SK-N-SH treated with all-trans-retinoic acid at 6 μM for 48 hours (cell line): ENCODE results near the gene HSF2BP.
"Not testable (repeated sequence)": the region's sequence is repeated elsewhere in the genome, so short reads cannot be mapped to it uniquely, and the experiment has no call there.

Source experiments
- ATAC-seq: fragments of 200-7000 bp; cut with Tn5 transposase; 3 replicates; pipeline ENCODE4 v1.9.1; 2020; ENCODE audit warnings: mild to moderate bottlenecking, moderate library complexity
- ARNTL ChIP-seq: fragments of 450-650 bp; formaldehyde crosslinking; IDR thresholded peaks from 2 replicates; pipeline ENCODE4 v1.5.0; 2020; ENCODE audit warnings: low read depth, mild to moderate bottlenecking, moderate library complexity, borderline replicate concordance
- BACH2 ChIP-seq: fragments of 250-450 bp; sonication (Bioruptor Pico); IDR thresholded peaks from 2 replicates; pipeline ENCODE4 v1.9.0; 2021; ENCODE audit warnings: mild to moderate bottlenecking, borderline replicate concordance
- CREB5 ChIP-seq: fragments of 250-450 bp; sonication (Bioruptor Pico); IDR thresholded peaks from 2 replicates; pipeline ENCODE4 v1.5.1; 2020; ENCODE audit warnings: low read depth, mild to moderate bottlenecking, moderate library complexity
- CSDC2 ChIP-seq: fragments of 250-450 bp; sonication (Bioruptor Pico); IDR thresholded peaks from 2 replicates; pipeline ENCODE4 v1.5.0; 2020; ENCODE audit warnings: mild to moderate bottlenecking, moderate library complexity
- ESRRG ChIP-seq: fragments of 250-450 bp; sonication (Bioruptor Pico); IDR thresholded peaks from 2 replicates; pipeline ENCODE4 v1.6.1; 2021; ENCODE audit warnings: mild to moderate bottlenecking
- GLIS3 ChIP-seq: fragments of 250-450 bp; sonication (Bioruptor Pico); IDR thresholded peaks from 2 replicates; pipeline ENCODE4 v1.5.0; 2020; ENCODE audit warnings: mild to moderate bottlenecking, moderate library complexity
- ISL1 ChIP-seq: fragments of 250-450 bp; sonication (Bioruptor Pico); IDR thresholded peaks from 2 replicates; pipeline ENCODE4 v2.1.2; 2022; ENCODE audit warnings: mild to moderate bottlenecking, moderate library complexity
- OSR1 ChIP-seq: fragments of 250-450 bp; sonication (Bioruptor Pico); IDR thresholded peaks from 2 replicates; pipeline ENCODE4 v1.8.0; 2022; ENCODE audit warnings: moderate library complexity, mild to moderate bottlenecking, inconsistent platforms
- PATZ1 ChIP-seq: fragments of 250-450 bp; sonication (Bioruptor Pico); IDR thresholded peaks from 2 replicates; pipeline ENCODE4 v1.8.0; 2020; ENCODE audit warnings: mild to moderate bottlenecking, moderate library complexity, borderline replicate concordance
- PPARA ChIP-seq: fragments of 250-450 bp; sonication (Bioruptor Pico); IDR thresholded peaks from 2 replicates; pipeline ENCODE4 v1.5.0; 2020; ENCODE audit warnings: mild to moderate bottlenecking, borderline replicate concordance
- RARB ChIP-seq: fragments of 250-450 bp; sonication (Bioruptor Pico); IDR thresholded peaks from 2 replicates; pipeline ENCODE4 v1.8.0; 2021; ENCODE audit warnings: mild to moderate bottlenecking, moderate library complexity
- SNAI2 ChIP-seq: fragments of 250-450 bp; sonication (Bioruptor Pico); IDR thresholded peaks from 2 replicates; pipeline ENCODE4 v1.5.0; 2020; ENCODE audit warnings: mild to moderate bottlenecking, moderate library complexity
- TCF4 ChIP-seq: fragments of 250-450 bp; sonication (Bioruptor Pico); IDR thresholded peaks from 2 replicates; pipeline ENCODE4 v1.8.0; 2021; ENCODE audit warnings: mild to moderate bottlenecking, moderate library complexity, borderline replicate concordance
- TOX ChIP-seq: fragments of 250-450 bp; sonication (Bioruptor Pico); IDR thresholded peaks from 2 replicates; pipeline ENCODE4 v1.8.0; 2021; ENCODE audit warnings: mild to moderate bottlenecking, moderate library complexity, borderline replicate concordance
- ZC3H10 ChIP-seq: fragments of 250-450 bp; sonication (Bioruptor Pico); IDR thresholded peaks from 2 replicates; pipeline ENCODE4 v1.5.1; 2021; ENCODE audit warnings: mild to moderate bottlenecking, moderate library complexity
- ZFP3 ChIP-seq: fragments of 250-450 bp; sonication (Bioruptor Pico); IDR thresholded peaks from 2 replicates; pipeline ENCODE4 v1.5.0; 2020; ENCODE audit warnings: mild to moderate bottlenecking, moderate library complexity
- ZFP30 ChIP-seq: fragments of 450-650 bp; formaldehyde crosslinking; IDR thresholded peaks from 2 replicates; pipeline ENCODE4 v1.5.0; 2022; ENCODE audit warnings: mild to moderate bottlenecking, moderate library complexity
- ZNF565 ChIP-seq: fragments of 450-650 bp; formaldehyde crosslinking; conservative IDR thresholded peaks from 2 replicates; pipeline ENCODE4 v1.5.0; 2020; ENCODE audit warnings: low read depth, mild to moderate bottlenecking, moderate library complexity
- ZNF8 ChIP-seq: fragments of 450-650 bp; formaldehyde crosslinking; IDR thresholded peaks from 2 replicates; pipeline ENCODE4 v1.5.0; 2020; ENCODE audit warnings: mild to moderate bottlenecking, moderate library complexity
- TF ChIP-seq, protein P1 (sequence below): fragments of 250-450 bp; sonication (Bioruptor Pico); IDR thresholded peaks from 2 replicates; pipeline ENCODE4 v1.8.0; 2021; ENCODE audit warnings: low read depth, mild to moderate bottlenecking, moderate library complexity, borderline replicate concordance
- TF ChIP-seq, protein P2 (sequence below): fragments of 250-450 bp; sonication (Bioruptor Pico); IDR thresholded peaks from 2 replicates; pipeline ENCODE4 v1.5.0; 2020; ENCODE audit warnings: mild to moderate bottlenecking, moderate library complexity
- TF ChIP-seq, protein P3 (sequence below): fragments of 250-450 bp; sonication (Bioruptor Pico); IDR thresholded peaks from 2 replicates; pipeline ENCODE4 v1.5.1; 2021; ENCODE audit warnings: mild to moderate bottlenecking, moderate library complexity

Gene HSF2BP

DNA sequence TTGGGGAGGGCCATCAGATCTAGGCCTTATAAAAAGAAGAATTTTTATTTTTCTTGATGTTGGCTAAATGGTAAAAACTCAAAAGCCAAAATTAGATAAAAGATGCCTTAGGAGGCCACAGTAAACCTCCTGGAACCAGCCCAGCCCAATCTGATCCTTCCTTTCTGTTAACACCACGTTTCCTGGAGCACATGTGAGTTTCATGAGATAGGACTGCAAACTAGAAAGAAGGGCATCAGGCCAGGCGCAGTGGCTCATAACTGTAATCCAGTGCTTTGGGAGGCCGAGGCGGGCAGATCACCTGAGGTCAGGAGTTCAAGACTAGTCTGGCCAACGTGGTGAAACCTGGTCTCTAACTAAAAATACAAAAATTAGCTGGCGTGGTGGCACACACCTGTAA, 6.7 kb downstream of the HSF2BP start:
- ATAC-seq, result no peak
- TF ChIP-seq TCF4 (no peak), ZFP3 (CRISPR knock-in tag) (no peak), ISL1 (no peak), BACH2 (CRISPR knock-in tag) (no peak), PATZ1 (CRISPR knock-in tag) (no peak), ZNF8 (CRISPR knock-in tag) (no peak), PPARA (CRISPR knock-in tag) (no peak), CSDC2 (CRISPR knock-in tag) (no peak), ZNF565 (CRISPR knock-in tag) (no peak), SNAI2 (CRISPR knock-in tag) (no peak), ARNTL (CRISPR knock-in tag) (no peak), ESRRG (CRISPR knock-in tag) (no peak), OSR1 (CRISPR knock-in tag) (no peak), TOX (no peak), RARB (no peak), GLIS3 (CRISPR knock-in tag) (no peak), ZFP30 (no peak)
- TF ChIP-seq, protein P1, sequence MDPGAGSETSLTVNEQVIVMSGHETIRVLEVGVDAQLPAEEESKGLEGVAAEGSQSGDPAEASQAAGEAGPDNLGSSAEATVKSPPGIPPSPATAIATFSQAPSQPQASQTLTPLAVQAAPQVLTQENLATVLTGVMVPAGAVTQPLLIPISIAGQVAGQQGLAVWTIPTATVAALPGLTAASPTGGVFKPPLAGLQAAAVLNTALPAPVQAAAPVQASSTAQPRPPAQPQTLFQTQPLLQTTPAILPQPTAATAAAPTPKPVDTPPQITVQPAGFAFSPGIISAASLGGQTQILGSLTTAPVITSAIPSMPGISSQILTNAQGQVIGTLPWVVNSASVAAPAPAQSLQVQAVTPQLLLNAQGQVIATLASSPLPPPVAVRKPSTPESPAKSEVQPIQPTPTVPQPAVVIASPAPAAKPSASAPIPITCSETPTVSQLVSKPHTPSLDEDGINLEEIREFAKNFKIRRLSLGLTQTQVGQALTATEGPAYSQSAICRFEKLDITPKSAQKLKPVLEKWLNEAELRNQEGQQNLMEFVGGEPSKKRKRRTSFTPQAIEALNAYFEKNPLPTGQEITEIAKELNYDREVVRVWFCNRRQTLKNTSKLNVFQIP (CRISPR knock-in tag), result no peak
- TF ChIP-seq, protein P2, sequence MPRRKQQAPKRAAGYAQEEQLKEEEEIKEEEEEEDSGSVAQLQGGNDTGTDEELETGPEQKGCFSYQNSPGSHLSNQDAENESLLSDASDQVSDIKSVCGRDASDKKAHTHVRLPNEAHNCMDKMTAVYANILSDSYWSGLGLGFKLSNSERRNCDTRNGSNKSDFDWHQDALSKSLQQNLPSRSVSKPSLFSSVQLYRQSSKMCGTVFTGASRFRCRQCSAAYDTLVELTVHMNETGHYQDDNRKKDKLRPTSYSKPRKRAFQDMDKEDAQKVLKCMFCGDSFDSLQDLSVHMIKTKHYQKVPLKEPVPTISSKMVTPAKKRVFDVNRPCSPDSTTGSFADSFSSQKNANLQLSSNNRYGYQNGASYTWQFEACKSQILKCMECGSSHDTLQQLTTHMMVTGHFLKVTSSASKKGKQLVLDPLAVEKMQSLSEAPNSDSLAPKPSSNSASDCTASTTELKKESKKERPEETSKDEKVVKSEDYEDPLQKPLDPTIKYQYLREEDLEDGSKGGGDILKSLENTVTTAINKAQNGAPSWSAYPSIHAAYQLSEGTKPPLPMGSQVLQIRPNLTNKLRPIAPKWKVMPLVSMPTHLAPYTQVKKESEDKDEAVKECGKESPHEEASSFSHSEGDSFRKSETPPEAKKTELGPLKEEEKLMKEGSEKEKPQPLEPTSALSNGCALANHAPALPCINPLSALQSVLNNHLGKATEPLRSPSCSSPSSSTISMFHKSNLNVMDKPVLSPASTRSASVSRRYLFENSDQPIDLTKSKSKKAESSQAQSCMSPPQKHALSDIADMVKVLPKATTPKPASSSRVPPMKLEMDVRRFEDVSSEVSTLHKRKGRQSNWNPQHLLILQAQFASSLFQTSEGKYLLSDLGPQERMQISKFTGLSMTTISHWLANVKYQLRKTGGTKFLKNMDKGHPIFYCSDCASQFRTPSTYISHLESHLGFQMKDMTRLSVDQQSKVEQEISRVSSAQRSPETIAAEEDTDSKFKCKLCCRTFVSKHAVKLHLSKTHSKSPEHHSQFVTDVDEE (CRISPR knock-in tag), result no peak

- not testable (repeated sequence) for ATAC-seq
These were observed 7.4 kb downstream of the HSF2BP start for GRCh38 chr21:43651926-43652325.

DNA sequence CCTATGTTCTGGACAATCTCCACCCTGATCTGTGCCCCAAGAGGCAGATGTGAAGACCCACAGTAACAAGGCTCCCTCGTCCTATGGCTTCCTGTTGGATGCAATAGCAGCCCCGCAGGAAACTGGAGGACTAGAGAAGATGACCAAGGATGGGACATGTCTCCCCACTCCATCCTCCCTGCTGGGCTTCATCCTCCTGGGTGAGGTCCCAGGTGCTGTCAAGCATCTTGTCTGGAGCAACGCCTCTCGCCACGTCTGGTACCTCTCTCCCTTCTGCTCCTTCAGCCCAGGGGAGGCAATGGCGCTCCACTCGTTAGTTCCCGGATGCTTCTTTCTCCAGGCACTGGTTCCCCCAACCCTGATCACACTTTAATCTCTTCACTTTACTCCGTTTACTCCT, 11.1 kb downstream of the HSF2BP start:
- no peak for TF ChIP-seq RARB
- no peak for TF ChIP-seq ISL1
- no peak for TF ChIP-seq ESRRG (CRISPR knock-in tag)
- TF ChIP-seq, protein P3, sequence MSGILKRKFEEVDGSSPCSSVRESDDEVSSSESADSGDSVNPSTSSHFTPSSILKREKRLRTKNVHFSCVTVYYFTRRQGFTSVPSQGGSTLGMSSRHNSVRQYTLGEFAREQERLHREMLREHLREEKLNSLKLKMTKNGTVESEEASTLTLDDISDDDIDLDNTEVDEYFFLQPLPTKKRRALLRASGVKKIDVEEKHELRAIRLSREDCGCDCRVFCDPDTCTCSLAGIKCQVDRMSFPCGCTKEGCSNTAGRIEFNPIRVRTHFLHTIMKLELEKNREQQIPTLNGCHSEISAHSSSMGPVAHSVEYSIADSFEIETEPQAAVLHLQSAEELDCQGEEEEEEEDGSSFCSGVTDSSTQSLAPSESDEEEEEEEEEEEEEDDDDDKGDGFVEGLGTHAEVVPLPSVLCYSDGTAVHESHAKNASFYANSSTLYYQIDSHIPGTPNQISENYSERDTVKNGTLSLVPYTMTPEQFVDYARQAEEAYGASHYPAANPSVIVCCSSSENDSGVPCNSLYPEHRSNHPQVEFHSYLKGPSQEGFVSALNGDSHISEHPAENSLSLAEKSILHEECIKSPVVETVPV, result no peak
- no peak for TF ChIP-seq TOX
- TF ChIP-seq ZFP3 (CRISPR knock-in tag), result no peak
- TF ChIP-seq TCF4, result no peak
- no peak for TF ChIP-seq SNAI2 (CRISPR knock-in tag)
- ATAC-seq, result no peak

GRCh38 chr21:43646550-43647260, 12.6 kb downstream of the HSF2BP start:
- peak; percentile 91 for ATAC-seq
- TF ChIP-seq ARNTL (CRISPR knock-in tag) (no peak), BACH2 (CRISPR knock-in tag) (no peak), ZC3H10 (CRISPR knock-in tag) (no peak), CREB5 (CRISPR knock-in tag) (no peak)
- TF ChIP-seq, protein P3, result no peak
